GM06990 (cell line): ENCODE data around the gene VDR.

Experiments used
- DNase-seq: peaks from one replicate; pipeline ENCODE4 v3.0.0-alpha.2; 2011; ENCODE audit not compliant: insufficient read length; ENCODE audit errors: extremely low read depth
- H3K27me3 ChIP-seq: replicated peaks from 2 replicates; pipeline ENCODE4 v1.6.0; 2011; ENCODE audit warnings: low read length; ENCODE audit not compliant: control insufficient read depth, insufficient read depth
- H3K36me3 ChIP-seq: 2 replicates; pipeline ENCODE4 v1.5.1; 2011; ENCODE audit warnings: low read length; ENCODE audit not compliant: control insufficient read depth, insufficient read depth
- H3K4me3 ChIP-seq: replicated peaks from 2 replicates; pipeline ENCODE4 v1.5.1; 2011; ENCODE audit warnings: low read depth, mild to moderate bottlenecking, control low read depth, low read length
- TF ChIP-seq, protein P1 (sequence below): IDR thresholded peaks from 2 replicates; pipeline ENCODE4 v1.5.1; 2011; ENCODE audit warnings: low read length, control low read depth, mild to moderate bottlenecking, inconsistent platforms; ENCODE audit not compliant: insufficient read depth, poor library complexity, severe bottlenecking

Gene VDR

DNA sequence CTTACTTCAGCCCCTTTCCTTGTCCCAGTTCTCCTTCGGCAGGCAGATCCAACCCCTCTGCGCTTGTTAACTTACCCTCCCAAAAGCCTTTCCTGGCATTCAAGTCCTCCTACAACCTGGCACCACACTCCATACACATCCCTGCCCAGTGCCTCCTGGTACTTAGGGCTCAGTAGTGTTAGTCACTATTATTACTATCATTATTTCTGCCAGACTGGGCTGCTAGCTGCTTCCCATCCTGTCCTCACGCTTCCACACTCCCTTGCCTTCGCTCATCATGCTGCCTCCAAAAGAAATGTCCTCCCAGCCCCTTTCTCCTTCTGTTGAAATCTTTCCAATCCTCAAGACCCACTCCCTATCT lies 83.5 kb downstream of the VDR start:
- DNase-seq = no peak
- H3K4me3 ChIP-seq = no peak overlapping the region
- TF ChIP-seq, protein P1, sequence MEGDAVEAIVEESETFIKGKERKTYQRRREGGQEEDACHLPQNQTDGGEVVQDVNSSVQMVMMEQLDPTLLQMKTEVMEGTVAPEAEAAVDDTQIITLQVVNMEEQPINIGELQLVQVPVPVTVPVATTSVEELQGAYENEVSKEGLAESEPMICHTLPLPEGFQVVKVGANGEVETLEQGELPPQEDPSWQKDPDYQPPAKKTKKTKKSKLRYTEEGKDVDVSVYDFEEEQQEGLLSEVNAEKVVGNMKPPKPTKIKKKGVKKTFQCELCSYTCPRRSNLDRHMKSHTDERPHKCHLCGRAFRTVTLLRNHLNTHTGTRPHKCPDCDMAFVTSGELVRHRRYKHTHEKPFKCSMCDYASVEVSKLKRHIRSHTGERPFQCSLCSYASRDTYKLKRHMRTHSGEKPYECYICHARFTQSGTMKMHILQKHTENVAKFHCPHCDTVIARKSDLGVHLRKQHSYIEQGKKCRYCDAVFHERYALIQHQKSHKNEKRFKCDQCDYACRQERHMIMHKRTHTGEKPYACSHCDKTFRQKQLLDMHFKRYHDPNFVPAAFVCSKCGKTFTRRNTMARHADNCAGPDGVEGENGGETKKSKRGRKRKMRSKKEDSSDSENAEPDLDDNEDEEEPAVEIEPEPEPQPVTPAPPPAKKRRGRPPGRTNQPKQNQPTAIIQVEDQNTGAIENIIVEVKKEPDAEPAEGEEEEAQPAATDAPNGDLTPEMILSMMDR = no peak

DNA sequence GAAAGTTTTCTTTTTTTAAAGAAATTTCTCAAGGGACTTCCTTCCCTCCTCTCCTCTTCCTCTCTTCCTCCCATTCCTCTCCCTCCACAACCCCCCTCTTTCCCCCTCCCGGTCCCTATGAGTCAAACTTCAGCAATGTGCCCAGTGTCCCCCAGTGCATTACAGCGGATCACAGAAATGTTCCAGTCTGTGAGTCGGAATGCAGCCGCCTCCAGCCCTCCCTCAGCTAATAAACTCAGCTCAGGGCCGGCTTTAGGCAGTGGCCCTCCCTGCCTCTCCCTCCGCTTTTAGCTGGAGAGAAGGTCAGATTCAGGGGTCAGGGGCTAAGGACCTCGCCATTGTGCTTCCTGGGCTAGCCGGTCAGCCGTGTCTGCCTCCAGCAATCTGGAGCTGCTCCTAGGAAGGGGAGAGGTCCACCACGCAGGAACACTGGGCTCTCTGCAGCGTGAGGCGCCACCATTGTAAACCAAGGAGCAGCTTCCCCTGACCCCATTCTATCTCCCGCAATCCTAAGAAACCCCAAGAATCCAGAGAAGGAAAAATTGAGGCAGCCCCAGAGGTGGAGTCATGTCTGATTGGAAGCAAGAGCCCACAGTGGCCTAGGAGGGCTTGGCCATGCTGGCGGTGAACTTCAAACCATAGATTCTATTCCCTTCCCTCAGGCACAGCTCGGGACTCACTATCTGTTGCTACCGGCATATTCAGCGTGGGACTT lies 84.0 kb downstream of the VDR start:
- Histone ChIP-seq H3K4me3 (peak overlapping the region; percentile 74), H3K36me3 (no peaks in the 10 kb centered on the region), H3K27me3 (no peaks in the 10 kb centered on the region)
- TF ChIP-seq, protein P1 = no peak
- DNase-seq = no peak

More for the DNA sequence above, 83.5 kb downstream of the VDR start:
- Histone ChIP-seq H3K27me3 (no peaks in the 10 kb centered on the region), H3K36me3 (no peaks in the 10 kb centered on the region)

DNA sequence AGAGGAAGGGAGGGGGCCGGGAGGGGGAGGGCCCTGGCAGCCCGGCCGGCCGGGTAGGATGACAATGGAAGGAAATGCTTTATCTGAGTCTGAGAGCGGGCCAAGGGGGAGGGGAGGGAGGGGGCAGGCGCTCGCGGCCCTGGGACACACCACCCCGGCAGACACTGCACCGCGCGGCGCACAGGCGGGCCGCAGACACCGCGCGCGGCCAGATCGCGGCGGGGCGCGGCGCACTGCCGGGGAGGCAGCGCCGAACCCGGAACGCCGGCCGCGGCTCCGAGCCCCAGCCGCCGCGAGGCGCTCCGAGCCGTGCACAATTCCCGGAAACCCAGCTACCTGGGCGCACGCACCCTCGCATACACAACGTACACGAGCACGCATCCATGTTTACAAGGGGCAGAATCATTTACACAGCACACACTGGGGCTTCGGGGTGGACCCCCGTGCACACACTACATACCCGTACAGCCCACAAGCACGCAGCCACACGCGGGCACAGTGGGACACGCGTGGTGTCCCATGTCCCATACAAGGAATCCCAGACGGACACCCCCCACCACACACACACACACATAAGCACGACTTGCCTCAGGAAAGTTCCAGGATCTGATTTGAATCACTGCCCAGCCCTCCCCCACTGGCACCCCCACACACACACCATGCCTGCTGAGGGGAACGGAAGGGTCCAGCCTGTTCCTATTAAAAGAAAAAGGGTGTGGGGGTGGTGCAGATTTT lies 84.7 kb downstream of the VDR start, which contains the start of gene HDAC7:
Gene HDAC7, minus strand, starts transcription at position 8 of the 735 bp plus-strand sequence. CDS start 118 bp downstream, outside the sequence.
- Histone ChIP-seq H3K27me3 (no peaks in the 10 kb centered on the region), H3K4me3 (peak within 1 kb of the TSS; percentile 74), H3K36me3 (no peaks in the 10 kb centered on the region)
- peak; percentile 74 for DNase-seq
- TF ChIP-seq, protein P1 = peak; percentile 10

DNA sequence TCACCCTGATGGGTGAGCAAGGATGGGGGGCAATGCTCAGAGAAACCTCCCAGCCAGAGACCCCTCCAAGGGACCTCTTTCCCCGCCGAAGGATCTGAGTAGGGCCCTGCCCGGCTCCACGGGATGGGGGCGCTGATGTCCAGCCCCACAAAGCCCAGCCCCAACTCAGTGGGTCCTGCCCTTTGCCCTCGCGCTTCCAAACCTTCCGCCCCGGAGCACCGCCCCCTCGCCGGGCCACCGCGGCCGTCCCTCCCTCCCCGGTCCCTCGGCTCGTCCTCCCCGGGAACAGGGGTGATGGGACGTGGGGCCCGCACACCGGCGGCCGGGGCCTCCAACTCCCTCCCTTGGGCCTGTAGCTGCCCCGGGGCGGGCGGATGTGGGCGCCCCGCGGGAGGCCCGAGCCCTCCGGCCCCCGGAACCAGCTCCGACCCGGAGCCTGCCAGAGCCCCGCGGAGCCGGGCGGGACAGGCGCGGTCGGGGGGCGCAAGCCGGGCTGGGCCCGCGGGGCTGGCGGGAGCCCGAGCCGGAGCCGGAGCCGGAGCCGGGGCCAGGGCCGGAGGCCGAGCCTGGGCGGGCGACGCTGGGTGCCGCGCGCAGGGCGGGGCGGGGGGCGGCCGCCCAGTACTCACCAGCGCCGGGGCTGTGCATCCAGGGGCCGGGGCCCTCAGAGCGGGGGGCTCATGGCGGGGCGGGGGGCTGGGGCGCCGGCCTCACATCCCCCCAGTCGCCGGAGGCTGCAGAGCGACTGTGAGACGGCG lies 85.5 kb downstream of the VDR start:
- H3K27me3 ChIP-seq = no peaks in the 10 kb centered on the region
- H3K4me3 ChIP-seq = peak overlapping the region; percentile 74
- TF ChIP-seq, protein P1 = peak; percentile 45
- no peaks in the 10 kb centered on the region for H3K36me3 ChIP-seq
- DNase-seq = peak; percentile 56

DNA sequence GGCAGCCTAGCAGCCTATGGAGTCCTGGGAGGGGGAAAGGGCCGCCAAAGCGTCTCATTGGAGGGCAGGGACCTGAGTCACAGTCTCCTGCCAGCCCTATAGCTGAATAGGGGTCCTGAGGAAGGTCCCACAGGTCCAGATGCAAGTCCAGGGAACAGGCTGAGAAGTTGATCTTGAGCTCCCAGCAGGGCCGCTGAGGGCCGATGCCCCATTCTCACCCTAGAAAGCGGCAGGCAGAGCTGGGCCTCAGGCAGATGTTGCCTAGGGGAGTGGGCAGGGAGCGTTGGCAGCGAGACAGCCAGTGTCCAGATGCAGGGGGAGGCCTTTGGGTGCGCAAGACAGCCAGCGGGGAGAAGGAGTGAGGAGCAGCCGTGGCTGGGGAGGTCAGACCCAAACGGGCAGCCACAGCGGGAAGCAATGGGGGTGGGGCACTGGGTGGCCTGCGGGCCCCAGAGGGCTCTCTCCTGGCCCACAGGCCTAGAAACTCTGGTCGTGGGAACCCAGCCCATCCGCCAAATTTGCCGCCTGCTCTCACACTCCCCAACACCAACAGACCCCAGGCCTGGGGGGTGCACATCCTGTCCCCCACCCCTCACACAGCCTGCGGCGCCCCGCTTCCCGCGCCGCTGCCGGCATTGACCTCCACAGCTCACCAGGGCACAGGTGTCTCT lies 86.2 kb downstream of the VDR start:
- no peak for DNase-seq
- TF ChIP-seq, protein P1 = no peak
- H3K4me3 ChIP-seq = peak overlapping the region; percentile 74

More for the DNA sequence above, 86.2 kb downstream of the VDR start:
- no peaks in the 10 kb centered on the region for H3K36me3 ChIP-seq
- H3K27me3 ChIP-seq = no peaks in the 10 kb centered on the region
